ENCODE data around the gene CTBS.

- TF ChIP-seq, protein P1, sequence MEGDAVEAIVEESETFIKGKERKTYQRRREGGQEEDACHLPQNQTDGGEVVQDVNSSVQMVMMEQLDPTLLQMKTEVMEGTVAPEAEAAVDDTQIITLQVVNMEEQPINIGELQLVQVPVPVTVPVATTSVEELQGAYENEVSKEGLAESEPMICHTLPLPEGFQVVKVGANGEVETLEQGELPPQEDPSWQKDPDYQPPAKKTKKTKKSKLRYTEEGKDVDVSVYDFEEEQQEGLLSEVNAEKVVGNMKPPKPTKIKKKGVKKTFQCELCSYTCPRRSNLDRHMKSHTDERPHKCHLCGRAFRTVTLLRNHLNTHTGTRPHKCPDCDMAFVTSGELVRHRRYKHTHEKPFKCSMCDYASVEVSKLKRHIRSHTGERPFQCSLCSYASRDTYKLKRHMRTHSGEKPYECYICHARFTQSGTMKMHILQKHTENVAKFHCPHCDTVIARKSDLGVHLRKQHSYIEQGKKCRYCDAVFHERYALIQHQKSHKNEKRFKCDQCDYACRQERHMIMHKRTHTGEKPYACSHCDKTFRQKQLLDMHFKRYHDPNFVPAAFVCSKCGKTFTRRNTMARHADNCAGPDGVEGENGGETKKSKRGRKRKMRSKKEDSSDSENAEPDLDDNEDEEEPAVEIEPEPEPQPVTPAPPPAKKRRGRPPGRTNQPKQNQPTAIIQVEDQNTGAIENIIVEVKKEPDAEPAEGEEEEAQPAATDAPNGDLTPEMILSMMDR (optimal IDR thresholded peaks at IDR 0.05 in 1 of 3, IDR thresholded peaks at IDR 0.05 in 1 of 3, conservative IDR thresholded peaks at IDR 0.05 in 1 of 3; ENCODE audit: extremely low read depth in 1 of 3, insufficient read depth in 2 of 3, low read length in 3 of 3) = no peak
- TF ChIP-seq EZH2 (IDR thresholded peaks at IDR 0.05; ENCODE audit: low read length) = no peak
Measured at GRCh38 chr1:84524590-84524989, 49.6 kb downstream of the CTBS start.
